ENCODE results near the gene PRR23E.

PRR23E gene

DNA sequence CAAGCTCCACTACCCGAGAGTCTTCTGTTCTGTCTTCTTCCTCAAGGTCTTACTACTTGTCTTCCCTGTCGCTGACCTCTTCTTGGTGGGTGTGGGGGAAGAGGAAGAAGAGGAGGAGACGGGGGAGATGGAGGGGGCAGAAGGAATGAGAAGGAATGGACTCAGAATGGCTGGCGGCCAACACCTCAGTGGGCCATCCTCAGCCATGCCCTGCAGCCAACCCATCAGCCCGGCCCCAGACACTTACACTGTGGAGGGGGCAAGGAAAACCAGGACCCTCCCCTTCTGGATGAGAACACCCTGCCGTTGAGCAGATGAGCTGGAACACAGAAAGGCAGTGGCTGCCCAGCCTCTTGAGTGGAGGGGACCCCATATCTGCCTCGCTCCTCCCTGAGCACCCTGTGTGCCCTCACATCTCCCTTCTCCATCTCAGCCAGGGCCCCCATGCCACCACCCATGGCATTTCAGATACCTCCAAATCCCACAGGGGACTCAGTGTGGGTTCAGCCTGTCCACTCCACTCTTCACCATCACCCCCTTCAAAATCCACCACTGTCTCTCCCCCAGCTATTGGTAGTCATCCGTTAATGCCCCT lies 45.5 kb upstream of the PRR23E start (continued):
- TF ChIP-seq ZNF548 (tag by site-specific recombination; IDR thresholded peaks at IDR 0.05) (no peak), ZNF660 (tag by site-specific recombination; IDR thresholded peaks at IDR 0.05) (no peak), ZSCAN16 (tag by site-specific recombination; IDR thresholded peaks at IDR 0.05) (no peak), ZEB2 (tag by site-specific recombination; IDR thresholded peaks at IDR 0.05) (no peak), ZFP41 (tag by site-specific recombination; IDR thresholded peaks at IDR 0.05; ENCODE audit: borderline replicate concordance) (no peak), ZFHX2 (tag by site-specific recombination; conservative IDR thresholded peaks at IDR 0.05) (no peak)
- TF ChIP-seq, protein P1, sequence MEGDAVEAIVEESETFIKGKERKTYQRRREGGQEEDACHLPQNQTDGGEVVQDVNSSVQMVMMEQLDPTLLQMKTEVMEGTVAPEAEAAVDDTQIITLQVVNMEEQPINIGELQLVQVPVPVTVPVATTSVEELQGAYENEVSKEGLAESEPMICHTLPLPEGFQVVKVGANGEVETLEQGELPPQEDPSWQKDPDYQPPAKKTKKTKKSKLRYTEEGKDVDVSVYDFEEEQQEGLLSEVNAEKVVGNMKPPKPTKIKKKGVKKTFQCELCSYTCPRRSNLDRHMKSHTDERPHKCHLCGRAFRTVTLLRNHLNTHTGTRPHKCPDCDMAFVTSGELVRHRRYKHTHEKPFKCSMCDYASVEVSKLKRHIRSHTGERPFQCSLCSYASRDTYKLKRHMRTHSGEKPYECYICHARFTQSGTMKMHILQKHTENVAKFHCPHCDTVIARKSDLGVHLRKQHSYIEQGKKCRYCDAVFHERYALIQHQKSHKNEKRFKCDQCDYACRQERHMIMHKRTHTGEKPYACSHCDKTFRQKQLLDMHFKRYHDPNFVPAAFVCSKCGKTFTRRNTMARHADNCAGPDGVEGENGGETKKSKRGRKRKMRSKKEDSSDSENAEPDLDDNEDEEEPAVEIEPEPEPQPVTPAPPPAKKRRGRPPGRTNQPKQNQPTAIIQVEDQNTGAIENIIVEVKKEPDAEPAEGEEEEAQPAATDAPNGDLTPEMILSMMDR (tag by site-specific recombination; IDR thresholded peaks at IDR 0.05), result no peak
- TF ChIP-seq, protein P2, sequence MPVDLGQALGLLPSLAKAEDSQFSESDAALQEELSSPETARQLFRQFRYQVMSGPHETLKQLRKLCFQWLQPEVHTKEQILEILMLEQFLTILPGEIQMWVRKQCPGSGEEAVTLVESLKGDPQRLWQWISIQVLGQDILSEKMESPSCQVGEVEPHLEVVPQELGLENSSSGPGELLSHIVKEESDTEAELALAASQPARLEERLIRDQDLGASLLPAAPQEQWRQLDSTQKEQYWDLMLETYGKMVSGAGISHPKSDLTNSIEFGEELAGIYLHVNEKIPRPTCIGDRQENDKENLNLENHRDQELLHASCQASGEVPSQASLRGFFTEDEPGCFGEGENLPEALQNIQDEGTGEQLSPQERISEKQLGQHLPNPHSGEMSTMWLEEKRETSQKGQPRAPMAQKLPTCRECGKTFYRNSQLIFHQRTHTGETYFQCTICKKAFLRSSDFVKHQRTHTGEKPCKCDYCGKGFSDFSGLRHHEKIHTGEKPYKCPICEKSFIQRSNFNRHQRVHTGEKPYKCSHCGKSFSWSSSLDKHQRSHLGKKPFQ (tag by site-specific recombination; IDR thresholded peaks at IDR 0.05), result no peak

DNA sequence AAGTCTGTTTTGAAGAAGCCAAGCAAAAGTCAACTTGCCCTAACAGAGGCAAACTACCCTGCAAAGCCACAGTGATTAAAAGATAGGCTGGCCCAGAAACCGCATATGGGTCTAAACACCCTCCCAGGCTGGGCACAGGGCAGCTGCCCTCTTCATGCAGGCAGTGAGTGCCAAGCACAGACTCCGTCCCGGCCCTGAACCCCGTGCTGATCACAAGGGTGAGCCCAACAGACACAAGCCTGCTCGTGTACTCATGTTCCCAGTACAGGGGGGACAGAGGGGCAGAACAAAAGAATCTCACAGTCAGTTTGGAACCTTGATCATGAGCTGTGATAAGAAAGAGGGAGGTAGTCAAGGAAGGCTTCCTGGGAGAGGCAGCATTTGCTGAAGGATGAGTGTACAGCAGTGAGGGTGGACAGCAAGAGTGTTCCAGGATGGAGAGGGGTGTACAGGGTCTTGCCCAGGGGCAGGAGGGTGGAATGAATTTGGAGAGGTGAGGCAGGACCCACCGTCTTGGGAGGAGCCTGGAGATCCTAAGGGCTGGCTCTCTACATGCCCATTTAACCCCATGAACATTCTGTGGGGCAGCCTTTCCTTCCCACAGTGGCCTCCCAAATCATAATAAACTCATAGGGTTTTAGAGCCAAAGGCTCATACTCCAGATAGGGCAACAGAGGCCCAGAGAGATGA lies 43.2 kb upstream of the PRR23E start:
- POLR2A ChIA-PET, result no interaction called here
- no peaks in the 10 kb centered on the region for H3K4me1 ChIP-seq (ENCODE audit: control insufficient read depth, insufficient read depth, low read length)
- TF ChIP-seq ZNF585B (tag by site-specific recombination; IDR thresholded peaks at IDR 0.05) (no peak), KLF8 (tag by site-specific recombination; IDR thresholded peaks at IDR 0.05) (no peak), TCF7L2 (IDR thresholded peaks at IDR 0.05; ENCODE audit: borderline replicate concordance, low read depth, low read length) (no peak), BCL11B (tag by site-specific recombination; IDR thresholded peaks at IDR 0.05; ENCODE audit: low read depth) (no peak), TRIM28 (IDR thresholded peaks at IDR 0.05; ENCODE audit: borderline replicate concordance, low read length) (no peak), ZNF776 (tag by site-specific recombination; IDR thresholded peaks at IDR 0.05; ENCODE audit: borderline replicate concordance) (no peak), FEZF1 (tag by site-specific recombination; IDR thresholded peaks at IDR 0.05) (no peak), ZNF16 (tag by site-specific recombination; IDR thresholded peaks at IDR 0.05; ENCODE audit: low read depth) (no peak), HOXC10 (CRISPR knock-in tag; IDR thresholded peaks at IDR 0.05) (no peak), ZNF701 (tag by site-specific recombination; IDR thresholded peaks at IDR 0.05) (no peak), ZNF350 (tag by site-specific recombination; IDR thresholded peaks at IDR 0.05) (no peak)
- TF ChIP-seq, protein P3, sequence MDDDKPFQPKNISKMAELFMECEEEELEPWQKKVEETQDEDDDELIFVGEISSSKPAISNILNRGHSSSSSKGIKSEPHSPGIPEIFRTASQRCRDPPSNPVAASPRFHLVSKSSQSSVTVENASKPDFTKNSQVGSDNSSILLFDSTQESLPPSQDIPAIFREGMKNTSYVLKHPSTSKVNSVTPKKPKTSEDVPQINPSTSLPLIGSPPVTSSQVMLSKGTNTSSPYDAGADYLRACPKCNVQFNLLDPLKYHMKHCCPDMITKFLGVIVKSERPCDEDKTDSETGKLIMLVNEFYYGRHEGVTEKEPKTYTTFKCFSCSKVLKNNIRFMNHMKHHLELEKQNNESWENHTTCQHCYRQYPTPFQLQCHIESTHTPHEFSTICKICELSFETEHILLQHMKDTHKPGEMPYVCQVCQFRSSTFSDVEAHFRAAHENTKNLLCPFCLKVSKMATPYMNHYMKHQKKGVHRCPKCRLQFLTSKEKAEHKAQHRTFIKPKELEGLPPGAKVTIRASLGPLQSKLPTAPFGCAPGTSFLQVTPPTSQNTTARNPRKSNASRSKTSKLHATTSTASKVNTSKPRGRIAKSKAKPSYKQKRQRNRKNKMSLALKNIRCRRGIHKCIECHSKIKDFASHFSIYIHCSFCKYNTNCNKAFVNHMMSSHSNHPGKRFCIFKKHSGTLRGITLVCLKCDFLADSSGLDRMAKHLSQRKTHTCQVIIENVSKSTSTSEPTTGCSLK (tag by site-specific recombination; IDR thresholded peaks at IDR 0.05), result no peak
- H3K9me3 ChIP-seq (ENCODE audit: control insufficient read depth, insufficient read depth, low read depth, low read length), result no peaks in the 10 kb centered on the region
- no peak overlapping the region for H3K27ac ChIP-seq (ENCODE audit: extremely low read depth, low read depth, low read length)
- H3K36me3 ChIP-seq (ENCODE audit: control insufficient read depth in 2 of 2, insufficient read depth in 1 of 2, low read length in 2 of 2), result no peaks in the 10 kb centered on the region
- H3K4me3 ChIP-seq (ENCODE audit: low read depth, low read length), result no peak overlapping the region
- CTCF ChIA-PET, result no interaction called here

All from HEK293 (cell line).